ENCODE results near the gene INPP5A. TPM values are rescaled to one million over a fixed set of nuclear protein-coding genes. Genes with fewer than 3 reads are reported as not detected.

The INPP5A gene
- total and polyA plus RNA-seq, 2 of the 13 experiments (the other 11 are each of a cell fraction or from before 2014, with no cell fraction given), result 17.5 to 37.9 TPM

GRCh38 chr10:132667342-132668047 lies 129.9 kb downstream of the INPP5A start:
- BruUV-seq (replicated peaks), result no TSS peak
- no peak overlapping the region for H2AFZ ChIP-seq (ENCODE audit: low read length)
- ATAC-seq, result no peak
- ChIA-PET POLR2A (no interaction called here), CTCF (ENCODE audit: low intra/inter-chr PET ratio, low total read pairs) (no interaction called here)
- no peaks in the 10 kb centered on the region for H3K79me2 ChIP-seq (ENCODE audit: insufficient read depth, low read length)
- in situ Hi-C loops (cut with HindIII; ENCODE audit: extremely low pct_ligation_motif_present, low pct_unique_long_range_greater_than_20kb) (no loop called here), intact Hi-C loops (cut with micrococcal nuclease; ENCODE audit: unreplicated experiment) (no loop called here)
- no peak overlapping the region for H3K27ac ChIP-seq (ENCODE audit: extremely low read length, insufficient read depth, low read length)
- FAIRE-seq, result no peak
- no peak overlapping the region for H3K4me3 ChIP-seq (replicated peaks in 1 of 3; ENCODE audit: insufficient read depth in 1 of 3, low read depth in 2 of 3, low read length in 3 of 3)
- H3K27me3 ChIP-seq (ENCODE audit: control insufficient read depth in 1 of 2, insufficient read depth in 2 of 2, low read length in 2 of 2), result no peaks in the 10 kb centered on the region
- DNase-seq (ENCODE audit: low spot score), result no peak
- H3K4me2 ChIP-seq (ENCODE audit: low read depth, low read length), result no peak overlapping the region
- H3K9ac ChIP-seq (ENCODE audit: insufficient read depth, low read depth, low read length), result no peak overlapping the region
- no peaks in the 10 kb centered on the region for H3K9me3 ChIP-seq (ENCODE audit: low read length)
- H3K4me1 ChIP-seq (ENCODE audit: insufficient read depth, low read length), result no peaks in the 10 kb centered on the region
- 92% methylated on average over 20 of the region's 20 CpGs for WGBS (ENCODE audit: low lambda C conversion rate)
- TF ChIP-seq CENPT (CRISPR knock-in tag; IDR thresholded peaks at IDR 0.05; ENCODE audit: low read depth) (no peak), ZFP36L2 (CRISPR knock-in tag; IDR thresholded peaks at IDR 0.05) (no peak), CREM (IDR thresholded peaks at IDR 0.05) (no peak), CREM (CRISPR knock-in tag; IDR thresholded peaks at IDR 0.05) (no peak), NFYC (CRISPR knock-in tag; IDR thresholded peaks at IDR 0.05) (no peak), ZNF644 (CRISPR knock-in tag; IDR thresholded peaks at IDR 0.05; ENCODE audit: low read depth) (no peak), TFDP2 (CRISPR knock-in tag; IDR thresholded peaks at IDR 0.05) (no peak), MYC (CRISPR knock-in tag; IDR thresholded peaks at IDR 0.05; ENCODE audit: borderline replicate concordance) (no peak), STAT6 (CRISPR knock-in tag; IDR thresholded peaks at IDR 0.05; ENCODE audit: borderline replicate concordance) (no peak), SMYD3 (CRISPR knock-in tag; IDR thresholded peaks at IDR 0.05) (no peak), HDAC6 (IDR thresholded peaks at IDR 0.05; ENCODE audit: low read depth, low read length) (no peak), KLF13 (CRISPR knock-in tag; IDR thresholded peaks at IDR 0.05) (no peak), GATAD2A (CRISPR knock-in tag; IDR thresholded peaks at IDR 0.05) (no peak), ZNF317 (CRISPR knock-in tag; IDR thresholded peaks at IDR 0.05) (no peak), ZNF569 (CRISPR knock-in tag; IDR thresholded peaks at IDR 0.05; ENCODE audit: borderline replicate concordance) (no peak)
- peaks cover 2 to 4% of the 10 kb centered on the region in 2 experiments; a peak in 2 of 5 replicates for H3K36me3 ChIP-seq (replicated peaks in 1 of 2; ENCODE audit: control insufficient read depth in 1 of 2, insufficient read depth in 2 of 2, low read length in 2 of 2)
- no peaks in the 10 kb centered on the region for H4K20me1 ChIP-seq (ENCODE audit: insufficient read depth, low read length)

Measured in HepG2 (cell line).